HG03060 (cell line): ENCODE data around the gene INSYN2B.
"Not testable (repeated sequence)": the region's sequence is repeated elsewhere in the genome, so short reads cannot be mapped to it uniquely, and the experiment has no call there.

ENCODE experiments used
- ATAC-seq: cut with Tn5 transposase; IDR thresholded peaks from one replicate; pipeline ENCODE4 v1.9.1; 2021; ENCODE audit warnings: low read depth, moderate number of reproducible peaks; ENCODE audit not compliant: unreplicated experiment

Gene INSYN2B

GRCh38 chr5:169861433-169861832, 118.9 kb downstream of the INSYN2B start:
- no peak for ATAC-seq

- ATAC-seq: no peak
Observed at GRCh38 chr5:169860585-169860984, 119.7 kb downstream of the INSYN2B start.

DNA sequence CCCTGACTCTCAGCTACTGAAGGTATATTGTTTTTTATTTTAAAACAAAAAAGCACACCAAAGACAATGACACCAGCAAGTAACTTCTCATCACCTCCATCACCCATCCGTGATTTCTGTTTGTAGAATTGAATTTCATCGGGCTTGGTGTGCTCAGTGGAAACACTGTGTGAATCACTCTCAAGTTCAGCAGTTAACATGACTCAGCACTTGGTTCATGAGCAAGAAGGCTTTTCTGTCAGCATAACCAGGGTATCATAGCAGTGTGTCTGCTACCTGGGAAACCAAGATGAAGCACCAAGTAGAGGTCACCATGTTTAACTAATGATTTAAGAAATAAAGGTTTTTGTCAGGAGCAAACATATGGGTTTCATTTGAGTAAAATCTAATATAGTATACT, 123.7 kb downstream of the INSYN2B start:
- ATAC-seq: no peak

GRCh38 chr5:169851321-169851850, 128.9 kb downstream of the INSYN2B start:
- no peak for ATAC-seq

GRCh38 chr5:169850409-169850808, 129.9 kb downstream of the INSYN2B start:
- ATAC-seq: no peak

DNA sequence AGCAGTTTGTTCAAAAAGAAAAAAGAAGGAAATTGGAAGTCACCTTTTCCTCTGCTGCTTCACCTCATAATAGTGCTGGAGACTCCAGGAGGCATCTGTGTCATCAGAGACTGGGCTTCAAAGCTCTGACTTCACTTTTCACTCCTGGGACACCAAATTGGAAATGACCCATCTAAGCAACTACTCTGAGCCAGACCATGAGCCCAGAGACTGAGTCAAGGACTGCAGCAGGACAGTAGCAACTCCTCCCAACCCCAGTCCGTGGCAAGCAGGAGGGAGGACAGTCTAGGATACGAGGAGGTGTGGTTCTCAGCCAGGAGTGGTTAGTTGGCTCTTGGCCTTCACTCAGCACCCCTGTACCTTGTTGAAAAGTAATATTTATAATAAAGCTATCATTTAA, 131.5 kb downstream of the INSYN2B start:
- no peak for ATAC-seq

DNA sequence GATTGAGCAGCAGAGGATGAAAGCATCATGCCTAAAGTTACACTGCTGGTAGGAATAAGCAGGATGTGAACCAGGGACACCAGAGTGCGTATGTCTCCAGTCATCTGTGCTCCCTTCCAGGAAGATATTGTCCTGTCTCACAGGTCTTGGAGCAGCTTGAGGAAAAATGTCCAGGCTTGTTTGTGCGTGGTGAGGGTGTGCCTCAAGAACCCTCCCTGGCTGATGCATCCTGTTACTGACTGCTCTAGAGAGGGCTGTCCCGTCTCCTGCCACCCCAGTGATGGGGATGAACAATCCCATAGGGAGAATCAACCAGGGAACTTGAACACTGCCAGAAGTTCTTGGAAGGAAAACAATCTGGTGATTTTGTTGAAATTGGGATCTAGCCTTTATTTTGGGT, 132.0 kb downstream of the INSYN2B start:
- no peak for ATAC-seq

GRCh38 chr5:169847519-169847918, 132.8 kb downstream of the INSYN2B start:
- no peak for ATAC-seq

DNA sequence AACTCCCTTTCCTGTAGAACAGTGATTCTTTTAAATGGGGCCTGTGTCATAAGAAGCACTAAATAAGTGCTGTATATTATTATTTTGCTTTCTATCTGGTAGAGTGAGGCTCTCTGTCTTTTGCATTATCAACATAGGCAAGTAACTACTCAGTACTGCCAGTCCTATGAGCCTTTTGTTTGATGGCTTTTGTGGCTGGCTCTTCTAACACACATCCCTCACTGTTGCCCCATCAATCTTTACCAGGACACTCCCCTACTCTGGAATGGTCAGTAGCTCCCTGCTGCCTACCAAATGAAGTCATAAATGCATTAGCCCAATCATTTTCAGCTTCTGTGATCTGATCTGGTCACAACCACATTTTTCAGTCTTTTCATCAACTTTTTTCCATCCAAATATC, 137.6 kb downstream of the INSYN2B start:
- no peak for ATAC-seq

GRCh38 chr5:169840405-169840804, 139.9 kb downstream of the INSYN2B start:
- no peak for ATAC-seq

DNA sequence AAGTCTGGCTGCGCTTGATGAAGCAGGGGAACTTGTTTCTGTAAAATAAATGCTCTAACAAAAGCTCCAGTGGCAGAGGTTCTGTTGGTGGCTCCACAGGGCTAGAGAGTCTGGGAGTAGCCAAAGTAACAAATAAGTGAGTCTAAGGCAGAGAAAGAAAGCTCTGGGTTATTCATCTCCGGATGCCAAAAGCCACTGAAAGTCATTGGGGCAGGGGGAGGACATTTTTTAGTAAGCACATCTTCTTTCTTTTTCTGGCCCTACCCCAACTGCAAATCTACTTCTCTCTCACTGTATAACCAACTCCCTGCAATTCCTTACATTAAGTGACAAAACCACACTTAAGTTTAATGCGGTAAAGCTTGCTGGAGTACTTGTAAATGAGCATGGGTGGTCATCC, 141.6 kb downstream of the INSYN2B start:
- peak; percentile 48 for ATAC-seq

- no peak for ATAC-seq
Observed at GRCh38 chr5:169837686-169838085, 142.6 kb downstream of the INSYN2B start.

DNA sequence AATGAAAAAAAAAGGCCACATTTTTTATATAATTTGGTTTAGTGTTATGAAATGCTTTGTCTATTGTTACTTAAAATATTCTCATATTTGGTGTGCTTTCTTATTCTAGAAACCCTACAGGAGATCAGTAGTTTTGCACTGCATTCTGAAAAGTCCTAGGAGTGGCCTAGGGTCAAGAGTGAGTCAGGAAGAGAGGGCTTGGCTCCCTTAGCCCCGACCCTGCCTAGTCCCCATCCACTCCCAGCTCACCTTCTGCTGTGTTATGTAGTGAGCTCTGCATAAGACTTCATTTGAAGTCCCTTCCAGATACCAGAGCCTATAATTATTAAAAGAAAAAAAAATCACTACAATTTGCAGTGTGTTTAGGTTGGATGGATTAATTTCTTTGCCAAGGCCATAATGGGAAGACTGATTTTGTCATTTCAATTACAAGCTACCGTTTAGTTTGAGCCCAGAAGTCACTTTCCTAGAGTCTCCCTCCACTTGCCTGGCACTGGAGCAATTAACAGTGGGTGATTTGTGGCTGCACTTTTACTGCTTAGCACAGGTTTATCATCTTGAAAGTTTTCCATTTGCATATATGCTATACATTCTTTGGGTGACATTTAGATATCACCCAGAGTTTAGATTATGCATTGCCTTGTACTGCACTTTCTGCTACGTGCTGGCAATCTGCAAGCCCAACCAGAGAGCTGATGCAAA, 143.3 kb downstream of the INSYN2B start:
- no peak for ATAC-seq

DNA sequence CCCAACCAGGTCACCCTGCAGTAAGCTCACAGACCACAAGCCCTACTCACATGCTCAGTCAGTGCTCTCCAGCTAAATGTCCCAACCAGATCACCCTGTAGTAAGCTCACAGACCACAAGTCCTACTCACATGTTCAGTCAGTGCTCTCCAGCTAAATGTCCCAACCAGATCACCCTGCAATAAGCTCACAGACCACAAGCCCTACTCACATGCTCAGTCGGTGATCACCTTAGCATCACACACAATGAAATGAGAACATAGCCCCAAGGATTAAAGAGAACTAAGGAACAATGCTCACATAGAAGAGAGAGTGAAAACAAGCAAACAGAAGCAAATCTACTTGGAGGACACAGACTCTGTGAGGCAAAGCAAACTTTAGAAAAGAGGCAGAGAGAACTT, 145.8 kb downstream of the INSYN2B start:
- not testable (repeated sequence) for ATAC-seq

GRCh38 chr5:169833681-169834292, 146.5 kb downstream of the INSYN2B start:
- not testable (repeated sequence) for ATAC-seq

DNA sequence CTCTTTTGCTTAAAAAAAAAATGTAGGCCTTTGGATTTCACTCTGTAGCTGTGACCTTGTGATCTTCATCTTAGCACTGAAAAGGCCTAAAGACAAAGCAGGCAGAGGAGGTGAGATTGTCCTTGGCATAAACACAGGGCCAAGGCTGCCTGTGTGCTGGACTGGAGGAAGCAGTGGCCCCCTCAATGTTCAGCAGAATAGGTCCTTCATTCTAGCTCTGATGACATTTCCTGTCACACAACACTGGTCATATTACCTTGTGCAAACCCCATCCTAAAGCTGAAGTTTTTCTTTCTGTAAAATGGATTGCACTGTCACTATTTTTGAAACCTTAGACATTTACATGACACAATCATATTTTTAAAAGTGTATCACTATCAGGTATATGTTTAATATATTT, 147.4 kb downstream of the INSYN2B start:
- no peak for ATAC-seq

DNA sequence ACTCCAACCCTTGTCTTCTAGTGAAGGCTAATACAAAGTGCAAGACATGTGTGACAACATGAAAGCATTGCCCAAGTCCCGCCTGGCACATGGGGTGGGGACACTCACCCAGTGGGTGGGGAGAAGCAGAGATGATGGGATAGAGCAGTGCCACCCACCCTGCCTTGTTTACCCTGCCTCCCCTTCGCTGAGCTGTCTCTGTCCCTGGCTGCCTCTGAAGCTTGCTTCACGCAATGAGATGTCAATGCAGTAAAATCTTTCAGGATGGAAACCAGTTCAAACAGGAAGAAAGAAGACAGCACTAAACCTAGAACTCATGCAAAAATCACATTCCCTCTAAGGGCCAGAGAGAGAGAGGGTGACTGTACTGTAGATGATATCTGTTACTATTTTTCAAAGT, 148.0 kb downstream of the INSYN2B start:
- no peak for ATAC-seq

DNA sequence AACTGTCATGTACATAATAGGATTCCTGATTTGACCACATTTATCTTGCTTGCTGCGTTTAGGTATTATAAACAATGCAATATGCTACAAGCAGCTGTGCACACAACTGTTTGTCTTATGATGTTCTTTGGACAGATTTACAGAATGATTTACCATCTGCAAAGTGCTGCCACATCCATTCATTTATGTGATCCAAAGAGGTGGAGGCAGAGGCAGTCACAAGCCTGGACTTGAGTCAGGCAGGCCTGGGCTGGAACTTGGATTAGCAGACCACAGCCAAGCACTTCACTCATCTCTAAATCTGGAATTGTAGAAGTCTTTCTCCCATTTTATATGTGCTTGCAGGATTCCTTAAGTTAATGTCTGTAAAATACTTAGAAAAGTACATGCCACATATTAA, 149.0 kb downstream of the INSYN2B start:
- ATAC-seq: no peak

DNA sequence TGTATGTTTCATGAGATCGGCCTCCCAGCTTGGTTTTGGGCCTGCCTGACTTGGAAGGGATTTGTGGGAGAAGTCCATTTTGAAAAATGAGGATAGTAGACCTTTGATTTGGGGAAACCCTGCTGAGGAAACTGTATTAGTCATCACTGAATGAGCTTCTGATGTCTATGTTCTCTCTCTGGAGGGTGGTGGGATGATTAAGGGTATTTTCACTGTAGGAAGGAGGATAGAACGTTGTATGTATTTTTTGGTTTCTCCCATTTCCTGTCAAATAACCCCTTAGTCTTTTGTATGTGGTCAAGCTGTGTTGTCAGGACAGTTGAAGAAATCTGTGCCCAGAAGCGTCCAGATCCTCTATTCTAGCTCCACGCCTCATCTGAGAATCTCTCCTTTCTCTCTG, 151.9 kb downstream of the INSYN2B start:
- ATAC-seq: no peak

DNA sequence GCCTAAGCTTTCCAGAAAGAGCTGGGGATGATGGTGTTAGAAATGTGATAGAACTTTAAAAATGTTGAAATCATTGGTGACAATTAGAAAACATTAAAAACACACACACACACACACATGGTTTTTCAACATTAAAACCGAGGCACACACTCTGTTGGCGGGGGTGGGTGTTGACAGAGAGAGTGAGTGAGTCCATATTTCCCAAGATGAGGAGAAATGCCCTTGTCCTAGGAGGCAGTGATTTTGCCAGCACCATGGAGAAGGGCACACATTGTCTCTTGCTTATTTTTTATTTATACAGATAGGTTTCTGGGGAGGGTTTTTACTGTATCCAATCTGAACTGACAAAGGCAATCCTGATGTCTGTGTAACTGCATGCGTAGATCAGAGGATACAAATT, 152.5 kb downstream of the INSYN2B start:
- no peak for ATAC-seq

DNA sequence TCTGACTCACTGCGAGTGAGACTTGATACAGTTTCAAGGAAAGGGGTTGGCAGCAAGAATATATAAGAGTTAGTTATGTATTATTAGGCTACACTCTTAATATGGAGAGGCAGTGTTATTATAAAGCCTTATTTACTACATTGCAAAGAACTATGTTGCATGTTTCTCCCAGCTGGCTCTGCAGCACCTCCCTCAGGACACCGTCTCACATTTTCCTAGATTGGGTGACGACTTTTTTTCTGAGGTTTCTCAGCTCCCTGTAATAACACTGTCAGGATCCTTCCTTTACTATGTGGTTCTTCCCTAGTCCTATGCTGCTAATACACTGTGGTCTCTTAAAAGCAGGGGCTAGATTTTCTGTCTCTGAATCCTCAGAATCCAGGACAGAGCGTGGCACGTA, 153.7 kb downstream of the INSYN2B start:
- no peak for ATAC-seq

DNA sequence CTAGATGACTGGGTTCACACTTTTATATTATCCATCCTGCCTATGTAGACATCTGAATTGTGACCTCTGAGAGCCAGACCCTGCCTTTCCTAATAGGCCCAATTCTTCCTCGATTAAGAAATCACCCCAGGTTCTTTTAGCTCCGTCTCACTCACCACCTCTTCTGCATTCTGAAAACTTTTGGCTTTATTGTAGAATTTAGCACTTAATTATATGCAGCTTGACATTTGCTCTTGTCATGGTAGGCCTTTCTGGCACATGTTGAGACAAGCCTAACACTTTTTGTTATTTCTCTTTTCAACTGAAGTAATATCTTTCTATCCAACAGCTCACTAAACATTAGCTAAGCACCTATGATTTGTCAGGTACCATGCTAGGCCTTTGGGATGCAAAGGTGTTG, 163.3 kb downstream of the INSYN2B start:
- no peak for ATAC-seq
